A673 (cell line): Measurements from ENCODE around the gene DPYD.

Source experiments
- EZH2 ChIP-seq: fragments of 200-600 bp; sonication (generic); IDR thresholded peaks from 2 replicates; pipeline ENCODE4 v1.6.1; 2017; ENCODE audit warnings: borderline replicate concordance, low read depth, mild to moderate bottlenecking, mixed read lengths, antibody characterized with exemption, low read length; ENCODE audit not compliant: poor library complexity, severe bottlenecking
- TF ChIP-seq, protein P1 (sequence below): fragments of 300-800, 200-600 bp; sonication (generic); conservative IDR thresholded peaks from 2 replicates; pipeline ENCODE4 v1.5.1; 2017; ENCODE audit warnings: low read depth, mild to moderate bottlenecking, antibody characterized with exemption, low read length, moderate library complexity, mixed read lengths

DNA sequence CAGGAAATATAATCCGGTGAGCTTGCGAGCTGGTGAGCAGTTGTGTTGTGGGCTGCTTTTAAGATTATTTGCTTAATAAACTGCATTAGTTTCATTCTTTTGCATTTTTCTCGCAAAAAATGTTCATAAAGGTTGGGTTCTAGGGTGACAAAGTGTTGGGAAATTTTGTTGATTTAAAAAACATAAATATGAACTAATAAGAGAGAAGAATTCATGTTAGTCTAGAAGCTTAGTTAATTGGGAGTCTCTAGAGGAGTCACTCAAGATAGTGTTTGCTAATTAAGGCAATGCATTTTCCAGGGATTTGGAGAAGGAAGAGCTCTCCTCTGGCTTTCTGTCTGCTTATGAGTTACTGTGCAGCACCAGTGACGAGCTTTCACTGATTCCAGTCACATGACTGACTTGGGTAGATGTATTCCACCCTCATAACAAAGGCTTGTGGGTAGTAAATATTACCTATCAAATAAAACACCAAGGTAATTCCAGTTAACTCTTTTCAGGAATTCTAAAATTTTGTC is 782.3 kb downstream of the DPYD start:
- TF ChIP-seq, protein P1, sequence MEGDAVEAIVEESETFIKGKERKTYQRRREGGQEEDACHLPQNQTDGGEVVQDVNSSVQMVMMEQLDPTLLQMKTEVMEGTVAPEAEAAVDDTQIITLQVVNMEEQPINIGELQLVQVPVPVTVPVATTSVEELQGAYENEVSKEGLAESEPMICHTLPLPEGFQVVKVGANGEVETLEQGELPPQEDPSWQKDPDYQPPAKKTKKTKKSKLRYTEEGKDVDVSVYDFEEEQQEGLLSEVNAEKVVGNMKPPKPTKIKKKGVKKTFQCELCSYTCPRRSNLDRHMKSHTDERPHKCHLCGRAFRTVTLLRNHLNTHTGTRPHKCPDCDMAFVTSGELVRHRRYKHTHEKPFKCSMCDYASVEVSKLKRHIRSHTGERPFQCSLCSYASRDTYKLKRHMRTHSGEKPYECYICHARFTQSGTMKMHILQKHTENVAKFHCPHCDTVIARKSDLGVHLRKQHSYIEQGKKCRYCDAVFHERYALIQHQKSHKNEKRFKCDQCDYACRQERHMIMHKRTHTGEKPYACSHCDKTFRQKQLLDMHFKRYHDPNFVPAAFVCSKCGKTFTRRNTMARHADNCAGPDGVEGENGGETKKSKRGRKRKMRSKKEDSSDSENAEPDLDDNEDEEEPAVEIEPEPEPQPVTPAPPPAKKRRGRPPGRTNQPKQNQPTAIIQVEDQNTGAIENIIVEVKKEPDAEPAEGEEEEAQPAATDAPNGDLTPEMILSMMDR, result no peak
- TF ChIP-seq EZH2, result no peak
